ENCODE measurements around the gene TEX19.

Gene TEX19

GRCh38 chr17:82385559-82386254 lies 26.7 kb downstream of the TEX19 start:
- no peak for TF ChIP-seq CTCF (conservative IDR thresholded peaks at IDR 0.05; ENCODE audit: low read depth, low read length)
- H4K20me1 ChIP-seq (ENCODE audit: insufficient read depth): no peaks in the 10 kb centered on the region
- H3K79me2 ChIP-seq (ENCODE audit: insufficient read depth, low read depth): no peaks in the 10 kb centered on the region
- no peaks in the 10 kb centered on the region for H3K27me3 ChIP-seq (ENCODE audit: insufficient read depth, low read depth)
- H3K4me1 ChIP-seq (ENCODE audit: low read depth, poor library complexity, severe bottlenecking): peaks cover 31% of the 10 kb centered on the region
- H2AFZ ChIP-seq (ENCODE audit: low read depth): no peak overlapping the region
- no peak overlapping the region for H3K9ac ChIP-seq
- H3K4me3 ChIP-seq (IDR thresholded peaks at IDR 0.05; ENCODE audit: insufficient read depth, low read depth, low read length): no peak overlapping the region
- no peak overlapping the region for H3K27ac ChIP-seq
- no peaks in the 10 kb centered on the region for H3K36me3 ChIP-seq (ENCODE audit: insufficient read depth)
- H3K4me2 ChIP-seq: no peak overlapping the region

DNA sequence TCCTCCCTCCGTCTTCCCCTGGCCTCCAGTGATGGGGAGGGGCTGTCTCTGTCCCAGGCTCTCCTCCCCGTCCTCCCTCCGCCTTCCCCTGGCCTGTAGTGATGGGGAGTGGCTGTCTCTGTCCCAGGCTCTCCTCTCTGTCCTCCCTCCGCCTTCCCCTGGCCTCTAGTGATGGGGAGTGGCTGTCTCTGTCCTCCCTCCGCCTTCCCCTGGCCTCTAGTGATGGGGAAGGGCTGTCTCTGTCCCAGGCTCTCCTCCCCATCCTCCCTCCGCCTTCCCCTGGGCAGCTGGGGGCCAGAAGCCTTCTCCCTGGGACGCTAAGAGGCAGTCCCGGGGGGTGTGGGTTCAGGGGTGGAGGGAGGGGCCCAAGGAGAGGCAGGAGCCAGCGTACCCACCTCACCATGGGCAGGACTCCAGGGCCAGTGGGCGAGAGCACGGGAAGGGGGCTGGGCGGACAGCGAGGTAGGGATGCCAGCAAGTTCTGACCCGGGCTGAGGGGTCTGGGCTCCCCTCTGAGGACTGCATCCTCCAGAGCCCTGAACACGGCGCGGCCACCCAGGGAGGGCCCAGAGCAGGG lies 27.3 kb downstream of the TEX19 start:
- no peak for TF ChIP-seq CTCF (conservative IDR thresholded peaks at IDR 0.05; ENCODE audit: low read depth, low read length)
- H2AFZ ChIP-seq (ENCODE audit: low read depth): no peak overlapping the region
- H3K27ac ChIP-seq: no peak overlapping the region
- H3K27me3 ChIP-seq (ENCODE audit: insufficient read depth, low read depth): no peaks in the 10 kb centered on the region
- no peak overlapping the region for H3K4me2 ChIP-seq
- no peaks in the 10 kb centered on the region for H3K79me2 ChIP-seq (ENCODE audit: insufficient read depth, low read depth)
- no peak overlapping the region for H3K9ac ChIP-seq
- no peaks in the 10 kb centered on the region for H3K36me3 ChIP-seq (ENCODE audit: insufficient read depth)
- H3K4me3 ChIP-seq (IDR thresholded peaks at IDR 0.05; ENCODE audit: insufficient read depth, low read depth, low read length): no peak overlapping the region
- H4K20me1 ChIP-seq (ENCODE audit: insufficient read depth): no peaks in the 10 kb centered on the region
- H3K4me1 ChIP-seq (ENCODE audit: low read depth, poor library complexity, severe bottlenecking): peaks cover 24% of the 10 kb centered on the region

DNA sequence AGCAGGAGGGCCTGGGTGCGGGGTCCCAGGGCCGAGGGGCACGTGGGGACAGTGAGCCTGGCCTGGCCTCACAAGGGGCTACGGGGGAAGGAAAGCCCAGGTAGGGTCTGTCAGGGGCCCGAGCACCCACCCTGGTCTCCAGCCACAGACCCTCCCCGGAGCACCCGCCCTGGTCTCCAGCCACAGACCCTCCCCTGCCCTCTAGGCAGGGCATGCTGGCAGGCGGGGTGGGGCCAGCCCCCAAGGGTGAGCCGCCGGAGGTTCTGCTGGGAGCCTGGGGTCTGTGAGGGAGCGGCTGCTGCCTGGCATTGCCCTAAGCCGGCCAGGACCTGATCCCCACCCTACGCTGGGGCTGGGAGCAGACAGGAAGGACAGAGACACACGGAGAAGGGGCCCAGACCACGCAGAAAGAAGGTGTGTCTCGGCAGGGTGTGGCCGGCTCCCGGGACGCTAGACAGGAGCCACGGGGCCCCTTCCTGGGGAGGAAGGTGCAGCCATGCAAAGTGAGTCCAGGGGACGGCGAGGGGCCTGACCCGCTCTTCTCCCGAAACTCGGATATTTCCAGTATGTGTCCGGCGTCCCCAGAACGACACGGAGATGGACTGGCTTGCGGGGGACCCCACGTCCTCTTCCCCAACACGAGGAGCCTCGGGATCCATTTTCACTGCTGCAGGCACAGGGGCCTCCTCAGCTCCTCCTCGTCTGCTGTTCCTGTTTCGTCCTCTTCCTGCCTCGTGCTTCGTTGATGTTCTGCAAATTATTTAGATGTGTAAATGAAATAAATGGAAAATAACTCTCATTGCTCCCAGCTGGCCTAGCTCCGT lies 28.0 kb downstream of the TEX19 start:
- Histone ChIP-seq H3K4me1 (ENCODE audit: low read depth, poor library complexity, severe bottlenecking) (peaks cover 18% of the 10 kb centered on the region), H3K9ac (no peak overlapping the region), H4K20me1 (ENCODE audit: insufficient read depth) (no peaks in the 10 kb centered on the region)

GRCh38 chr17:82387705-82388106 lies 28.7 kb downstream of the TEX19 start:
- H3K4me1 ChIP-seq (ENCODE audit: low read depth, poor library complexity, severe bottlenecking): peaks cover 18% of the 10 kb centered on the region
- H3K27ac ChIP-seq: no peak overlapping the region
- H2AFZ ChIP-seq (ENCODE audit: low read depth): no peak overlapping the region
- no peaks in the 10 kb centered on the region; the same call in 1 of the 2 replicates for H3K36me3 ChIP-seq (ENCODE audit: insufficient read depth)
- no peak for TF ChIP-seq CTCF (conservative IDR thresholded peaks at IDR 0.05; ENCODE audit: low read depth, low read length)
- no peak overlapping the region for H3K9ac ChIP-seq
- H3K79me2 ChIP-seq (ENCODE audit: insufficient read depth, low read depth): no peaks in the 10 kb centered on the region
- no peak overlapping the region for H3K4me2 ChIP-seq
- no peak overlapping the region for H3K4me3 ChIP-seq (IDR thresholded peaks at IDR 0.05; ENCODE audit: insufficient read depth, low read depth, low read length)
- no peaks in the 10 kb centered on the region for H3K27me3 ChIP-seq (ENCODE audit: insufficient read depth, low read depth)
- no peaks in the 10 kb centered on the region for H4K20me1 ChIP-seq (ENCODE audit: insufficient read depth)

More for the DNA sequence above, 28.0 kb downstream of the TEX19 start:
- no peak overlapping the region for H3K4me2 ChIP-seq
- H3K36me3 ChIP-seq (ENCODE audit: insufficient read depth): no peaks in the 10 kb centered on the region; the same call in 1 of the 2 replicates
- H3K79me2 ChIP-seq (ENCODE audit: insufficient read depth, low read depth): no peaks in the 10 kb centered on the region
- no peak overlapping the region for H2AFZ ChIP-seq (ENCODE audit: low read depth)
- H3K27ac ChIP-seq: no peak overlapping the region
- H3K4me3 ChIP-seq (IDR thresholded peaks at IDR 0.05; ENCODE audit: insufficient read depth, low read depth, low read length): no peak overlapping the region
- TF ChIP-seq CTCF (conservative IDR thresholded peaks at IDR 0.05; ENCODE audit: low read depth, low read length): no peak
- no peaks in the 10 kb centered on the region for H3K27me3 ChIP-seq (ENCODE audit: insufficient read depth, low read depth)
